ENCODE results near the gene RAB5B.
"Not testable (repeated sequence)": the region's sequence is repeated elsewhere in the genome, so short reads cannot be mapped to it uniquely, and the experiment has no call there.

Gene RAB5B

GRCh38 chr12:55963760-55964159 lies 10.1 kb upstream of the RAB5B start:
- peaks cover 10% of the 10 kb centered on the region for H3K36me3 Mint-ChIP-seq
- CTCF ChIA-PET: no interaction called here
- no peak overlapping the region for H3K4me3 Mint-ChIP-seq
- no peaks in the 10 kb centered on the region for H3K9me3 Mint-ChIP-seq
- H3K27me3 Mint-ChIP-seq: peaks cover 4% of the 10 kb centered on the region
- no peak overlapping the region for H3K27ac Mint-ChIP-seq
- peaks cover 37% of the 10 kb centered on the region for H3K4me1 Mint-ChIP-seq
- DNase-seq: no peak

GRCh38 chr12:55965240-55965639 lies 8.6 kb upstream of the RAB5B start:
- Mint-ChIP-seq H3K9me3 (no peaks in the 10 kb centered on the region), H3K4me3 (peak overlapping the region; percentile 92), H3K36me3 (peaks cover 12% of the 10 kb centered on the region), H3K4me1 (peaks cover 43% of the 10 kb centered on the region), H3K27me3 (peaks cover 4% of the 10 kb centered on the region), H3K27ac (no peak overlapping the region)
- CTCF ChIA-PET: no interaction called here
- DNase-seq: no peak

GRCh38 chr12:55965941-55966407 lies 7.9 kb upstream of the RAB5B start, which contains the start of gene PMEL:
Gene PMEL, minus strand, starts transcription at chr12:55966042. Its CDS starts 31 bp downstream, at chr12:55966011.
- CTCF ChIA-PET: no interaction called here
- no peaks in the 10 kb centered on the region for H3K9me3 Mint-ChIP-seq

GRCh38 chr12:55966408-55967281 lies 7.2 kb upstream of the RAB5B start, which contains the start of gene CDK2:
Gene CDK2, plus strand, starts transcription at chr12:55966830. Its CDS starts 179 bp downstream, at chr12:55967009.
- CTCF ChIA-PET: no interaction called here
- DNase-seq: peak; percentile 94
- Mint-ChIP-seq H3K27ac (peak within 1 kb of the TSS; percentile 83), H3K9me3 (no peaks in the 10 kb centered on the region), H3K4me3 (peak within 1 kb of the TSS; percentile 92), H3K27me3 (peaks cover 4% of the 10 kb centered on the region), H3K4me1 (peaks cover 48% of the 10 kb centered on the region), H3K36me3 (peaks cover 22% of the 10 kb centered on the region)

More at GRCh38 chr12:55965941-55966407, 7.9 kb upstream of the RAB5B start, which contains the start of gene PMEL:
- peaks cover 46% of the 10 kb centered on the region for H3K4me1 Mint-ChIP-seq
- H3K4me3 Mint-ChIP-seq: peak within 1 kb of the TSS; percentile 92
- H3K27ac Mint-ChIP-seq: peak within 1 kb of the TSS; percentile 83
- no peak for DNase-seq
- H3K27me3 Mint-ChIP-seq: peaks cover 4% of the 10 kb centered on the region
- H3K36me3 Mint-ChIP-seq: peaks cover 16% of the 10 kb centered on the region

GRCh38 chr12:55969356-55969755 lies 4.5 kb upstream of the RAB5B start:
- no peak for DNase-seq
- Mint-ChIP-seq H3K4me3 (no peak overlapping the region), H3K4me1 (peaks cover 52% of the 10 kb centered on the region), H3K36me3 (peaks cover 22% of the 10 kb centered on the region), H3K27ac (no peak overlapping the region), H3K9me3 (no peaks in the 10 kb centered on the region), H3K27me3 (no peaks in the 10 kb centered on the region)
- CTCF ChIA-PET: interaction anchor here (0.9 to 1.2 kb wide), 3 partner anchors 11 to 71 kb away, joined by 3 read pairs; no protein-coding TSS in a partner anchor

- CTCF ChIA-PET: interaction anchor here (1.2 kb wide), 1 partner anchor 30 kb away, joined by 3 read pairs; no protein-coding TSS in a partner anchor
- Mint-ChIP-seq H3K4me3 (no peak overlapping the region), H3K9me3 (no peaks in the 10 kb centered on the region), H3K27me3 (no peaks in the 10 kb centered on the region), H3K4me1 (peaks cover 45% of the 10 kb centered on the region), H3K36me3 (peaks cover 25% of the 10 kb centered on the region), H3K27ac (no peak overlapping the region)
- no peak for DNase-seq
These were observed 3.1 kb upstream of the RAB5B start for GRCh38 chr12:55970775-55971174.

- peak overlapping the region; percentile 26 for H3K27ac Mint-ChIP-seq
- no peak overlapping the region for H3K4me3 Mint-ChIP-seq
- H3K9me3 Mint-ChIP-seq: no peaks in the 10 kb centered on the region
- H3K4me1 Mint-ChIP-seq: peaks cover 38% of the 10 kb centered on the region
- CTCF ChIA-PET: no interaction called here
- DNase-seq: no peak
- peaks cover 28% of the 10 kb centered on the region for H3K36me3 Mint-ChIP-seq
- no peaks in the 10 kb centered on the region for H3K27me3 Mint-ChIP-seq
These were observed 1.8 kb upstream of the RAB5B start for GRCh38 chr12:55972042-55972441.

- peak overlapping the region; percentile 26 for H3K27ac Mint-ChIP-seq
- peaks cover 36% of the 10 kb centered on the region for H3K4me1 Mint-ChIP-seq
- CTCF ChIA-PET: no interaction called here
- no peak for DNase-seq
- peaks cover 28% of the 10 kb centered on the region for H3K36me3 Mint-ChIP-seq
- no peak overlapping the region for H3K4me3 Mint-ChIP-seq
- H3K27me3 Mint-ChIP-seq: no peaks in the 10 kb centered on the region
- no peaks in the 10 kb centered on the region for H3K9me3 Mint-ChIP-seq
These were observed 1.4 kb upstream of the RAB5B start for GRCh38 chr12:55972456-55972855.

- no peak overlapping the region for H3K4me3 Mint-ChIP-seq
- peaks cover 30% of the 10 kb centered on the region for H3K36me3 Mint-ChIP-seq
- peaks cover 34% of the 10 kb centered on the region for H3K4me1 Mint-ChIP-seq
- no peak overlapping the region for H3K27ac Mint-ChIP-seq
- H3K27me3 Mint-ChIP-seq: no peaks in the 10 kb centered on the region
- CTCF ChIA-PET: interaction anchor here (0.9 to 2.0 kb wide), 6 partner anchors 11 to 234 kb away, joined by 3 to 8 read pairs (median 4); partner anchors contain the start of genes DGKA, ORMDL2 and SARNP
- no peaks in the 10 kb centered on the region for H3K9me3 Mint-ChIP-seq
- DNase-seq: no peak
These were observed 823 bp upstream of the RAB5B start for GRCh38 chr12:55972911-55973598.

- H3K27me3 Mint-ChIP-seq: no peaks in the 10 kb centered on the region
- CTCF ChIA-PET: interaction anchor here (0.8 to 2.0 kb wide), 8 partner anchors 10 to 236 kb away, joined by 3 to 14 read pairs (median 4); partner anchors contain the start of genes SUOX and ZC3H10
- peak; percentile 67 for DNase-seq
- H3K4me3 Mint-ChIP-seq: no peak overlapping the region
- H3K27ac Mint-ChIP-seq: no peak overlapping the region
- H3K36me3 Mint-ChIP-seq: peaks cover 26% of the 10 kb centered on the region
- no peaks in the 10 kb centered on the region for H3K9me3 Mint-ChIP-seq
- H3K4me1 Mint-ChIP-seq: peaks cover 27% of the 10 kb centered on the region
These were observed 441 bp downstream of the RAB5B start for GRCh38 chr12:55974308-55974730.

- Mint-ChIP-seq H3K4me1 (peaks cover 14% of the 10 kb centered on the region), H3K4me3 (no peak overlapping the region), H3K27me3 (no peaks in the 10 kb centered on the region), H3K9me3 (no peaks in the 10 kb centered on the region), H3K27ac (no peak overlapping the region), H3K36me3 (peaks cover 25% of the 10 kb centered on the region)
- DNase-seq: no peak
- CTCF ChIA-PET: interaction anchor here (1.5 kb wide), 1 partner anchor 18 kb away, joined by 3 read pairs; no protein-coding TSS in a partner anchor
These were observed 4.5 kb downstream of the RAB5B start for GRCh38 chr12:55978393-55978792.

GRCh38 chr12:55979069-55979468 lies 5.2 kb downstream of the RAB5B start:
- Mint-ChIP-seq H3K27ac (no peak overlapping the region), H3K9me3 (no peaks in the 10 kb centered on the region), H3K4me3 (no peak overlapping the region), H3K36me3 (peaks cover 30% of the 10 kb centered on the region), H3K27me3 (no peaks in the 10 kb centered on the region), H3K4me1 (peaks cover 14% of the 10 kb centered on the region)
- no peak for DNase-seq
- CTCF ChIA-PET: interaction anchor here (1.5 kb wide), 1 partner anchor 17 kb away, joined by 3 read pairs; no protein-coding TSS in a partner anchor

- H3K9me3 Mint-ChIP-seq, H3K4me1 Mint-ChIP-seq, H3K27me3 Mint-ChIP-seq, DNase-seq, H3K4me3 Mint-ChIP-seq, H3K27ac Mint-ChIP-seq: not testable (repeated sequence)
- peaks cover 36% of the 10 kb centered on the region for H3K36me3 Mint-ChIP-seq
- CTCF ChIA-PET: interaction anchor here (1.0 to 2.4 kb wide), 3 partner anchors 14 to 28 kb away, joined by 3 to 13 read pairs (median 4); partner anchors contain the start of gene SUOX
These were observed 8.0 kb downstream of the RAB5B start for GRCh38 chr12:55981882-55982281.

Measured in activated naive CD4-positive, alpha-beta T cell treated with anti-CD3 and anti-CD28 coated beads, Interleukin-2, amount 10 ng/mL, durations not matched to agents 7 days and 5 days (primary cell).